ENCODE results near the gene SEMA7A. TPM values are rescaled to one million over a fixed set of nuclear protein-coding genes. Genes with fewer than 3 reads are reported as not detected.

Gene SEMA7A
- total and polyA plus RNA-seq, 11 donors = 0.53 to 7.5 (median 1.8) TPM

DNA sequence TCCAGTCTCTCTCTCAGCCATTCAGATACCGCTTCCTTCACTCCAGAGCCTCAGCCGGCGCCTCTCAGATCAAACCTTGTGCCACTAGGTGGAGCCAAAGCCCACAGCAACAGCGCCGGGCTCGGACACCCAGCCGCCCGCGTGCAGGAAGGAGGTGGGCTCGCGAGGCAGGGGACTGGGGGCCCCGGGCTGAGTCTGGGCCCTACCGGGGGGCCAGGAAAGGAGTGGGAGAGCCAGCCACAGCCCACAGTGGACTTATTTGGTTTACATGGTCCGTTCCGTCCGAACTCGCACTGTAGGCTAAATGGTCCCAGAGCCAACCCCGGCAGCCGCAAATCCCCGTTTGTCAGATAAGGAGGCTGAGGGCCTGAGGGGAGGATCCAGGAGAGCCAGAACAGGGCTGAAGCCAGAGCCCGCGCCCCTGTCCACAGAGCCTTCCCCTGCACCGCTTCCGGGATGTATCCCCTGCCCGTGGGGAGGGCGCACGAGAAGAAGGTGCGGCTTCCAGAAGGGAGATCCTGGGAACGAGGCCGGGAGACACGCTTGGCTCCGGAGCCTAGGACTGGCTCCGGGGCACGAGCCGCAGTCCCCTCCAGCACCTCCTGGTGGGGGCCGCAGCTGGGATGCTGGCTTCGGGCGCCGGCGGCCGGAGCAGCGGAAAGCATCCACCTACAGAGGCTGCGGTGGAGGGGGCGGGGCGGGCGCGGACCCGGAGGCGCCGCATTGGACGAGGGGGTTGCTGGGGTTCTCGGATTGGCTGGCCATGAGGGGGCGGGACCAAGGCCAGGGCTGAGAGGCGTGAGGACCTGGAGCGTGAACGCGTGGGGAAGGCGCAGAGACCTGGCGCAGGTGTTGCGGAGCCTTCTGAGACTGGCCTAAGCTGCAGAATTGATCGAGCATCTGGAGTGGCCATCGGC, 59.8 kb downstream of the SEMA7A start:
- DNase-seq (peak; percentile 91 to 94 (median 94)), ATAC-seq (peak; percentile 95 to 99 (median 97))
- Histone ChIP-seq H3K27me3 (peaks cover 0 to 5% (median 0%) of the 10 kb centered on the region in 9 donors), H3K36me3 (no peaks in the 10 kb centered on the region), H3K9me3 (no peaks in the 10 kb centered on the region), H3K4me1 (peaks cover 0 to 21% (median 13%) of the 10 kb centered on the region in 12 donors), H3K4me3 (peak overlapping the region; percentile 28 to 74 (median 60)), H3K27ac (peak overlapping the region in 2 of 12 donors; percentile 26 to 48)
- intact Hi-C loops (cut with DNase I) = loop anchor here (1.0 to 10.0 kb wide), 14 partner anchors 65 to 571 kb away; no protein-coding TSS in a partner anchor
- TF ChIP-seq POLR2A (IDR thresholded peaks at IDR 0.05) = no peak
- TF ChIP-seq, protein P1, sequence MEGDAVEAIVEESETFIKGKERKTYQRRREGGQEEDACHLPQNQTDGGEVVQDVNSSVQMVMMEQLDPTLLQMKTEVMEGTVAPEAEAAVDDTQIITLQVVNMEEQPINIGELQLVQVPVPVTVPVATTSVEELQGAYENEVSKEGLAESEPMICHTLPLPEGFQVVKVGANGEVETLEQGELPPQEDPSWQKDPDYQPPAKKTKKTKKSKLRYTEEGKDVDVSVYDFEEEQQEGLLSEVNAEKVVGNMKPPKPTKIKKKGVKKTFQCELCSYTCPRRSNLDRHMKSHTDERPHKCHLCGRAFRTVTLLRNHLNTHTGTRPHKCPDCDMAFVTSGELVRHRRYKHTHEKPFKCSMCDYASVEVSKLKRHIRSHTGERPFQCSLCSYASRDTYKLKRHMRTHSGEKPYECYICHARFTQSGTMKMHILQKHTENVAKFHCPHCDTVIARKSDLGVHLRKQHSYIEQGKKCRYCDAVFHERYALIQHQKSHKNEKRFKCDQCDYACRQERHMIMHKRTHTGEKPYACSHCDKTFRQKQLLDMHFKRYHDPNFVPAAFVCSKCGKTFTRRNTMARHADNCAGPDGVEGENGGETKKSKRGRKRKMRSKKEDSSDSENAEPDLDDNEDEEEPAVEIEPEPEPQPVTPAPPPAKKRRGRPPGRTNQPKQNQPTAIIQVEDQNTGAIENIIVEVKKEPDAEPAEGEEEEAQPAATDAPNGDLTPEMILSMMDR (IDR thresholded peaks at IDR 0.05) = peak; percentile 82 to 94 (median 88)
- 0 to 3% (median 1%) methylated on average over 38 to 62 of the region's 62 CpGs for WGBS, 4 donors

DNA sequence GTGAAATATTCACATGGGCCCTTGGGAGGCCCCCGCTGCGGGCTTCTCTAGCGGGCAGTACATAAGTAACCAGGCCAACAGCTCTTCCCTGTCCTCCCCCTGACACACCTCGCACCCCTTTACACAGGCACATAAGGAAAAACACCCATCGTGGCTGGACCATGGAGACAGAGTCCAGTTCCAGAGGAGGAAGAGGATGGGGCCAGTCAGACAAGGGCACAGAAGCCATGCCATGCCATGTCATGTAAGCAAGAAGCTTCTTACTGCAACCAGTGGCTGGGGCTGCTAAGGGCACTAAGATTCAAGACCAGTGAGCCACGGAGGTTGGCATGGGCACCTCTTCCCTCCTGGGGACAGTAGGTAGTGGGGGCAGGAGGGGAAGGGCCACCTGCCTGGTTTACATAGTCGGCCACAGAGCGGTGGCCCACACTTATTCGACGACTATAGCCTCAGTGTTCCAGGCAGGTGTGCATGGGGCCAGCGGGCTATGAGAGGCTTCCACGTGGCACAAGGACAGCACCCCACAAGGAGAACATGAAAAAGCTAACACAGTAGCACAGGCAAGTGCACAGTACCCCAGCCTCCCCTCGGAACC, 60.6 kb downstream of the SEMA7A start:
- ATAC-seq (no peak), DNase-seq (no peak)
- Histone ChIP-seq H3K9me3 (no peaks in the 10 kb centered on the region), H3K4me1 (peaks cover 0 to 21% (median 13%) of the 10 kb centered on the region in 12 donors), H3K36me3 (no peaks in the 10 kb centered on the region), H3K4me3 (peak overlapping the region in 1 of 12 donors; percentile 60), H3K27me3 (peaks cover 0 to 5% (median 0%) of the 10 kb centered on the region in 9 donors), H3K27ac (no peak overlapping the region)
- WGBS, 4 donors = 50 to 73% (median 56%) methylated on average over 7 to 13 of the region's 13 CpGs
- intact Hi-C loops (cut with DNase I) = loop anchor here (2.0 to 10.0 kb wide), 8 partner anchors 114 to 572 kb away; no protein-coding TSS in a partner anchor
- no peak for TF ChIP-seq POLR2A (IDR thresholded peaks at IDR 0.05)
- TF ChIP-seq, protein P1 (IDR thresholded peaks at IDR 0.05) = no peak

DNA sequence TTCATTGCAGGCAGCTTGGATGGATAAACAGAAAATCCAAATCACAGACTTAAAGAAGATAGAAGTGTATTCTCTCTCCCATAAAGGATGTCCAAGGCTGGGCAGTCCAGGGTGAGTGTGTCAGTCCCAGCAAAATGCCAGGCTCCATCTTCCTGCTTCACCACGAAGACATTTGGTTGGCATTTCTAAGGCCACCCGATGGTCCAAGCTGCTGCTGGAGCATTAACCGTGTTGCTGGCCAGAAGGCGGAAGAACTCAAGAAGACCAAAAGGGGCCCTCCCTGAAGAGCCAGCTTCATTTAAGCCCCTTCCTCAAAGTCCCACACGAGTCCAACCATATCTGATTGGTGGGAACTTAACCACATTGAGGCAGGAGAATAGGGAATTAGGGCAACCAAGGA, 63.3 kb downstream of the SEMA7A start:
- no peaks in the 10 kb centered on the region for H3K36me3 ChIP-seq
- intact Hi-C loops (cut with DNase I) = loop anchor here in 9 of 10 donors (5.0 to 10.0 kb wide), 6 partner anchors 117 to 574 kb away; no protein-coding TSS in a partner anchor
- WGBS, 4 donors = 79 to 89% (median 86%) methylated on average over 5 of the region's 5 CpGs
- peaks cover 0 to 28% (median 0%) of the 10 kb centered on the region in 9 donors for H3K27me3 ChIP-seq
- no peaks in the 10 kb centered on the region for H3K9me3 ChIP-seq
- DNase-seq (no peak), ATAC-seq (no peak)
- peaks cover 0 to 31% (median 19%) of the 10 kb centered on the region in 12 donors for H3K4me1 ChIP-seq
- TF ChIP-seq, protein P1 (IDR thresholded peaks at IDR 0.05) = no peak
- no peak overlapping the region for H3K27ac ChIP-seq
- H3K4me3 ChIP-seq = no peak overlapping the region

DNA sequence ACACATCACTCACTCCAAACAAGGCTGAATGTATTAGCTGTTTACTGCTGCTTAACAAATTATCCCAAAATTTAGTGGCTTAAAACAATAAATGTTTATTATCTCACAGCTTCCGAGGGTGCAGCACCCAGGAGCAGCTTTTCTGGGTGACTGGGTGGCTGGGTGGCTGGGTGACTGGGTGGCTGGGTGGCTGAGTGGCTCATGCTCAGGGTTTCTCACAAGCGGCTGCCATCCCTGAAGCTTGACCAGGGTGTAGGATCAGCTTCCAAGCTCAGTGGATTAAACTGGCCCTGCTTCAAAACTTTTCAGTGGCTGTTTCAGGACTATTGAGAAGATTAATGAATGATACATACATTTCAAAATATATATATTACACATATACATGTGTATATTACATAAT, 64.0 kb downstream of the SEMA7A start:
- TF ChIP-seq, protein P1 (IDR thresholded peaks at IDR 0.05) = no peak
- TF ChIP-seq POLR2A (IDR thresholded peaks at IDR 0.05) = no peak
- Histone ChIP-seq H3K27me3 (peaks cover 0 to 35% (median 0%) of the 10 kb centered on the region in 9 donors), H3K4me1 (peaks cover 0 to 28% (median 15%) of the 10 kb centered on the region in 12 donors), H3K9me3 (no peaks in the 10 kb centered on the region), H3K36me3 (no peaks in the 10 kb centered on the region), H3K27ac (no peak overlapping the region), H3K4me3 (no peak overlapping the region)
- intact Hi-C loops (cut with DNase I) = loop anchor here in 9 of 10 donors (5.0 to 10.0 kb wide), 6 partner anchors 118 to 575 kb away; no protein-coding TSS in a partner anchor
- WGBS, 4 donors = 92 to 95% (median 94%) methylated on average over 2 of the region's 2 CpGs
- no peak for ATAC-seq
- no peak for DNase-seq
